Renal cortical epithelial cell (primary cell): ENCODE results near the gene MAGEA11. TPM values are rescaled to one million over a fixed set of nuclear protein-coding genes. Genes with fewer than 3 reads are reported as not detected.
"Not testable (repeated sequence)": the region's sequence is repeated elsewhere in the genome, so short reads cannot be mapped to it uniquely, and the experiment has no call there.

Experiments
- DNase-seq: peaks from one replicate; pipeline ENCODE4 v3.0.0-alpha.2; 2011; ENCODE audit warnings: low read depth
- total RNA-seq: library from RNA; depleted of rRNA; stranded (reverse); fragments of >200 nt; gene quantifications from 2 replicates; pipeline ENCODE4 v1.2.3, GENCODE V29; 2014

Gene MAGEA11
- total RNA-seq = not detected in 2 replicates

GRCh38 chrX:149711545-149712236, at the start of gene MAGEA11:
TSS of gene MAGEA11 (plus strand) at chrX:149712060. CDS start at chrX:149713160, 1,100 bp downstream.
- DNase-seq = no peak

GRCh38 chrX:149675088-149675487, 36.8 kb upstream of the MAGEA11 start:
- DNase-seq = not testable (repeated sequence)

GRCh38 chrX:149675554-149675953, 36.3 kb upstream of the MAGEA11 start:
- DNase-seq = not testable (repeated sequence)

GRCh38 chrX:149679164-149679678, 32.6 kb upstream of the MAGEA11 start:
- DNase-seq = not testable (repeated sequence)

- no peak for DNase-seq
Observed at GRCh38 chrX:149681182-149681581, 30.7 kb upstream of the MAGEA11 start.

- DNase-seq = no peak
Observed at GRCh38 chrX:149682031-149682430, 29.8 kb upstream of the MAGEA11 start.

- DNase-seq = no peak
Observed at GRCh38 chrX:149682956-149683947, 28.6 kb upstream of the MAGEA11 start.

GRCh38 chrX:149683966-149684730, 27.7 kb upstream of the MAGEA11 start:
- no peak for DNase-seq

- no peak for DNase-seq
Observed at GRCh38 chrX:149687991-149688390, 23.9 kb upstream of the MAGEA11 start.

- no peak for DNase-seq
Observed at GRCh38 chrX:149688552-149688951, 23.3 kb upstream of the MAGEA11 start.

GRCh38 chrX:149691794-149692193, 20.1 kb upstream of the MAGEA11 start:
- no peak for DNase-seq

- not testable (repeated sequence) for DNase-seq
Observed at GRCh38 chrX:149692686-149693272, 19.1 kb upstream of the MAGEA11 start.

GRCh38 chrX:149699761-149700160, 12.1 kb upstream of the MAGEA11 start:
- DNase-seq = no peak

GRCh38 chrX:149704664-149705063, 7.2 kb upstream of the MAGEA11 start:
- DNase-seq = no peak

GRCh38 chrX:149707147-149707901, 4.5 kb upstream of the MAGEA11 start:
- DNase-seq = no peak

GRCh38 chrX:149712831-149713230, 971 bp downstream of the MAGEA11 start:
- no peak for DNase-seq

GRCh38 chrX:149713279-149714050, 1.6 kb downstream of the MAGEA11 start:
- DNase-seq = no peak

GRCh38 chrX:149715468-149715867, 3.6 kb downstream of the MAGEA11 start:
- DNase-seq = no peak

GRCh38 chrX:149716632-149717031, 4.8 kb downstream of the MAGEA11 start:
- no peak for DNase-seq

GRCh38 chrX:149717803-149718202, 5.9 kb downstream of the MAGEA11 start:
- no peak for DNase-seq
